Fibroblast of pulmonary artery (primary cell): Measurements from ENCODE around the gene SAMHD1.
A peak's percentile ranks its signal among the peaks of the same experiment; 100 is the strongest.

Source experiments
- DNase-seq: peaks from one replicate; pipeline ENCODE4 v3.0.0-alpha.2; 2010; ENCODE audit warnings: low read depth
- H3K4me3 ChIP-seq: replicated peaks from 2 replicates; pipeline ENCODE4 v1.5.1; 2011; ENCODE audit warnings: low read depth, mild to moderate bottlenecking, control low read depth, low read length, moderate library complexity
- CTCF ChIP-seq: IDR thresholded peaks from 2 replicates; pipeline ENCODE4 v1.5.1; 2011; ENCODE audit warnings: mild to moderate bottlenecking, control low read depth, low read length, inconsistent platforms; ENCODE audit errors: missing control alignments

Gene SAMHD1

GRCh38 chr20:36888880-36889516 is 62.5 kb downstream of the SAMHD1 start:
- no peak overlapping the region for H3K4me3 ChIP-seq
- no peak for DNase-seq
- TF ChIP-seq CTCF = no peak

GRCh38 chr20:36887752-36888090 is 63.8 kb downstream of the SAMHD1 start:
- DNase-seq = no peak
- no peak overlapping the region for H3K4me3 ChIP-seq
- no peak for TF ChIP-seq CTCF

- peak; percentile 99 for TF ChIP-seq CTCF
- no peak overlapping the region for H3K4me3 ChIP-seq
- DNase-seq = peak; percentile 75
Measured at GRCh38 chr20:36886859-36887751, 64.4 kb downstream of the SAMHD1 start.

- TF ChIP-seq CTCF = no peak
- H3K4me3 ChIP-seq = no peak overlapping the region
- no peak for DNase-seq
Measured at GRCh38 chr20:36885356-36885755, 66.2 kb downstream of the SAMHD1 start.

GRCh38 chr20:36883977-36884535 is 67.5 kb downstream of the SAMHD1 start:
- no peak overlapping the region for H3K4me3 ChIP-seq
- no peak for DNase-seq
- TF ChIP-seq CTCF = no peak

- no peak for TF ChIP-seq CTCF
- no peak for DNase-seq
- H3K4me3 ChIP-seq = no peak overlapping the region
Measured at GRCh38 chr20:36881888-36882287, 69.6 kb downstream of the SAMHD1 start.
